Nucleus accumbens (tissue), 56 donors: ENCODE results near the gene AFAP1L1.

Experiments
- DNase-seq, 56 donors: peaks; one replicate each; lab custom pipeline; 2025; lab: John Stamatoyannopoulos, UW

The AFAP1L1 gene

GRCh38 chr5:149283626-149284480 lies 12.2 kb downstream of the AFAP1L1 start:
- no peak for DNase-seq

- DNase-seq = no peak
Measured at GRCh38 chr5:149284501-149284900, 12.8 kb downstream of the AFAP1L1 start.

GRCh38 chr5:149285153-149285552 lies 13.5 kb downstream of the AFAP1L1 start:
- DNase-seq = no peak

- no peak for DNase-seq
Measured at GRCh38 chr5:149288436-149288835, 16.8 kb downstream of the AFAP1L1 start.

GRCh38 chr5:149289301-149289700 lies 17.6 kb downstream of the AFAP1L1 start:
- no peak for DNase-seq

GRCh38 chr5:149294872-149295829 lies 23.5 kb downstream of the AFAP1L1 start:
- no peak for DNase-seq

- no peak for DNase-seq
Measured at GRCh38 chr5:149297340-149298025, 25.8 kb downstream of the AFAP1L1 start.

- DNase-seq = no peak
Measured at GRCh38 chr5:149298163-149298562, 26.5 kb downstream of the AFAP1L1 start.

- DNase-seq = no peak
Measured at GRCh38 chr5:149298842-149299404, 27.3 kb downstream of the AFAP1L1 start.

- DNase-seq = no peak
Measured at GRCh38 chr5:149299451-149300054, 27.9 kb downstream of the AFAP1L1 start.

GRCh38 chr5:149300441-149300840 lies 28.8 kb downstream of the AFAP1L1 start:
- no peak for DNase-seq

GRCh38 chr5:149301049-149301743 lies 29.5 kb downstream of the AFAP1L1 start:
- no peak for DNase-seq

GRCh38 chr5:149301744-149302380 lies 30.2 kb downstream of the AFAP1L1 start:
- no peak for DNase-seq

GRCh38 chr5:149302641-149303040 lies 31.0 kb downstream of the AFAP1L1 start:
- no peak for DNase-seq

GRCh38 chr5:149303210-149303609 lies 31.6 kb downstream of the AFAP1L1 start:
- no peak for DNase-seq

- no peak for DNase-seq
Measured at GRCh38 chr5:149304195-149305078, 32.8 kb downstream of the AFAP1L1 start.

- DNase-seq = no peak
Measured at GRCh38 chr5:149309354-149309753, 37.7 kb downstream of the AFAP1L1 start.

GRCh38 chr5:149310488-149310887 lies 38.8 kb downstream of the AFAP1L1 start:
- DNase-seq = no peak
